ENCODE results near the gene IL15RA.

GRCh38 chr10:5947471-5948207 is 29.7 kb downstream of the IL15RA start:
- TF ChIP-seq POLR2A (IDR thresholded peaks at IDR 0.05) (no peak), CTCF (IDR thresholded peaks at IDR 0.05) (no peak)
